ENCODE results near the gene RFX3.

- TF ChIP-seq, protein P1, sequence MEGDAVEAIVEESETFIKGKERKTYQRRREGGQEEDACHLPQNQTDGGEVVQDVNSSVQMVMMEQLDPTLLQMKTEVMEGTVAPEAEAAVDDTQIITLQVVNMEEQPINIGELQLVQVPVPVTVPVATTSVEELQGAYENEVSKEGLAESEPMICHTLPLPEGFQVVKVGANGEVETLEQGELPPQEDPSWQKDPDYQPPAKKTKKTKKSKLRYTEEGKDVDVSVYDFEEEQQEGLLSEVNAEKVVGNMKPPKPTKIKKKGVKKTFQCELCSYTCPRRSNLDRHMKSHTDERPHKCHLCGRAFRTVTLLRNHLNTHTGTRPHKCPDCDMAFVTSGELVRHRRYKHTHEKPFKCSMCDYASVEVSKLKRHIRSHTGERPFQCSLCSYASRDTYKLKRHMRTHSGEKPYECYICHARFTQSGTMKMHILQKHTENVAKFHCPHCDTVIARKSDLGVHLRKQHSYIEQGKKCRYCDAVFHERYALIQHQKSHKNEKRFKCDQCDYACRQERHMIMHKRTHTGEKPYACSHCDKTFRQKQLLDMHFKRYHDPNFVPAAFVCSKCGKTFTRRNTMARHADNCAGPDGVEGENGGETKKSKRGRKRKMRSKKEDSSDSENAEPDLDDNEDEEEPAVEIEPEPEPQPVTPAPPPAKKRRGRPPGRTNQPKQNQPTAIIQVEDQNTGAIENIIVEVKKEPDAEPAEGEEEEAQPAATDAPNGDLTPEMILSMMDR (conservative IDR thresholded peaks at IDR 0.05; ENCODE audit: low read depth, low read length) = no peak
- TF ChIP-seq EZH2 (IDR thresholded peaks at IDR 0.05; ENCODE audit: borderline replicate concordance, low read depth, low read length, poor library complexity, severe bottlenecking) = no peak
Measured at GRCh38 chr9:3246241-3246640, 279.6 kb downstream of the RFX3 start.
